H9 (cell line): ENCODE results near the gene THSD4. TPM values are rescaled to one million over a fixed set of nuclear protein-coding genes. Genes with fewer than 3 reads are reported as not detected.

Experiments used
- DNase-seq: peaks from one replicate; pipeline ENCODE4 v3.0.0-alpha.2; 2017
- H2AFZ ChIP-seq: one replicate; pipeline ENCODE4 v1.6.1; 2013; ENCODE audit warnings: mild to moderate bottlenecking, low read length, control low read depth, moderate library complexity
- H2AK5ac ChIP-seq: 2 replicates; pipeline ENCODE4 v1.6.1; 2013; ENCODE audit warnings: low read length, control low read depth, mixed read lengths; ENCODE audit not compliant: insufficient read length
- H2BK120ac ChIP-seq: one replicate; pipeline ENCODE4 v1.6.1; 2013; ENCODE audit warnings: low read depth, mild to moderate bottlenecking, low read length, control low read depth, inconsistent platforms; ENCODE audit not compliant: poor library complexity, severe bottlenecking
- H2BK12ac ChIP-seq: 2 replicates; pipeline ENCODE4 v1.6.1; 2013; ENCODE audit warnings: low read length, control low read depth, mixed read lengths, low read depth; ENCODE audit not compliant: insufficient read length
- H2BK15ac ChIP-seq: 2 replicates; pipeline ENCODE4 v1.6.1; 2013; ENCODE audit warnings: low read depth, low read length, control low read depth
- H2BK20ac ChIP-seq: one replicate; pipeline ENCODE4 v1.6.1; 2013; ENCODE audit warnings: low read depth, mild to moderate bottlenecking, low read length, control low read depth, inconsistent platforms; ENCODE audit not compliant: poor library complexity, severe bottlenecking
- H2BK5ac ChIP-seq: 2 replicates; pipeline ENCODE4 v1.6.1; 2013; ENCODE audit warnings: low read length, control low read depth, mixed read lengths; ENCODE audit not compliant: insufficient read length
- H3K14ac ChIP-seq: 2 replicates; pipeline ENCODE4 v1.6.1; 2013; ENCODE audit warnings: low read length, control low read depth; ENCODE audit not compliant: insufficient read depth
- H3K18ac ChIP-seq: 2 replicates; pipeline ENCODE4 v1.6.1; 2013; ENCODE audit warnings: low read depth, mild to moderate bottlenecking, mixed read lengths, low read length, control low read depth; ENCODE audit not compliant: insufficient read length
- H3K23ac ChIP-seq: 2 replicates; pipeline ENCODE4 v1.6.1; 2013; ENCODE audit warnings: low read length, control low read depth, mixed read lengths, low read depth; ENCODE audit not compliant: insufficient read length
- H3K23me2 ChIP-seq: 2 replicates; pipeline ENCODE4 v1.6.1; 2013; ENCODE audit warnings: low read depth, mild to moderate bottlenecking, mixed read lengths, low read length, control low read depth; ENCODE audit not compliant: insufficient read length, poor library complexity, severe bottlenecking
- H3K27ac ChIP-seq: 2 replicates; pipeline ENCODE4 v1.5.1; 2013; ENCODE audit warnings: low read length, control low read depth, mixed read lengths, low read depth; ENCODE audit not compliant: insufficient read length
- H3K27me3 ChIP-seq: 2 replicates; pipeline ENCODE4 v1.6.1; 2013; ENCODE audit warnings: low read length, control low read depth, inconsistent platforms; ENCODE audit not compliant: insufficient read depth
- H3K4ac ChIP-seq: 2 replicates; pipeline ENCODE4 v1.6.1; 2013; ENCODE audit warnings: low read depth, mild to moderate bottlenecking, control low read depth, inconsistent platforms, low read length, moderate library complexity
- H3K4me1 ChIP-seq: 2 replicates; pipeline ENCODE4 v1.6.1; 2013; ENCODE audit warnings: low read length, control low read depth, inconsistent platforms; ENCODE audit not compliant: insufficient read depth
- H3K4me2 ChIP-seq: 2 replicates; pipeline ENCODE4 v1.6.1; 2013; ENCODE audit warnings: low read length, control low read depth, mixed read lengths; ENCODE audit not compliant: insufficient read length, insufficient read depth
- H3K56ac ChIP-seq: 2 replicates; pipeline ENCODE4 v1.6.1; 2013; ENCODE audit warnings: low read depth, mild to moderate bottlenecking, mixed read lengths, low read length, control low read depth; ENCODE audit not compliant: insufficient read length
- H3K79me1 ChIP-seq: 2 replicates; pipeline ENCODE4 v1.6.1; 2013; ENCODE audit warnings: low read depth, mild to moderate bottlenecking, moderate library complexity, low read length, control low read depth, inconsistent platforms; ENCODE audit not compliant: insufficient read depth, poor library complexity, severe bottlenecking
- H3K79me2 ChIP-seq: 2 replicates; pipeline ENCODE4 v1.6.1; 2013; ENCODE audit warnings: low read length, control low read depth, inconsistent platforms; ENCODE audit not compliant: insufficient read depth
- H3K9ac ChIP-seq: 2 replicates; pipeline ENCODE4 v1.6.1; 2013; ENCODE audit warnings: low read length, control low read depth, mixed read lengths; ENCODE audit not compliant: insufficient read length; ENCODE audit errors: extremely low read depth
- H3K9me3 ChIP-seq: one replicate; pipeline ENCODE4 v1.6.1; 2013; ENCODE audit warnings: low read depth, low read length, inconsistent platforms; ENCODE audit not compliant: control insufficient read depth
- H3T11ph ChIP-seq: one replicate; pipeline ENCODE4 v1.6.1; 2013; ENCODE audit warnings: mild to moderate bottlenecking, low read length, control low read depth, inconsistent platforms
- H4K20me1 ChIP-seq: one replicate; pipeline ENCODE4 v1.6.1; 2013; ENCODE audit not compliant: control insufficient read depth, insufficient read length, insufficient read depth
- H4K5ac ChIP-seq: 2 replicates; pipeline ENCODE4 v1.6.1; 2013; ENCODE audit warnings: low read depth, mild to moderate bottlenecking, mixed read lengths, low read length, control low read depth; ENCODE audit not compliant: insufficient read length
- H4K8ac ChIP-seq: replicated peaks from 2 replicates; pipeline ENCODE4 v1.6.1; 2013; ENCODE audit warnings: low read length, control low read depth, mixed read lengths, low read depth; ENCODE audit not compliant: insufficient read length
- H4K91ac ChIP-seq: 2 replicates; pipeline ENCODE4 v1.6.1; 2013; ENCODE audit warnings: low read depth, mild to moderate bottlenecking, moderate library complexity, mixed read lengths, low read length, control low read depth; ENCODE audit not compliant: insufficient read length
- H3K27ac Mint-ChIP-seq, 3 experiments: 2 replicates in 2 of 3; 3 replicates in 1 of 3; pipeline ENCODE4 v1.8.0; 2020 to 2021; ENCODE audit warnings: mixed read lengths in 3 of 3, mild to moderate bottlenecking in 1 of 3, moderate library complexity in 1 of 3
- H3K27me3 Mint-ChIP-seq: 2 replicates; pipeline ENCODE4 v1.8.0; 2021; ENCODE audit warnings: low read depth, mild to moderate bottlenecking, moderate library complexity, mixed read lengths
- H3K36me3 Mint-ChIP-seq, 3 experiments: 2 replicates in 2 of 3; 3 replicates in 1 of 3; pipeline ENCODE4 v1.8.0; 2020 to 2021; ENCODE audit warnings: low read depth in 3 of 3, mixed read lengths in 3 of 3; ENCODE audit not compliant: insufficient read depth in 1 of 3
- H3K4me1 Mint-ChIP-seq, 2 experiments: 2 replicates each; pipeline ENCODE4 v1.8.0; 2020; ENCODE audit warnings: mixed read lengths in 2 of 2
- H3K4me3 Mint-ChIP-seq, 2 experiments: 2 replicates in 1 of 2; 3 replicates in 1 of 2; pipeline ENCODE4 v1.8.0; 2020 to 2021; ENCODE audit warnings: mild to moderate bottlenecking in 2 of 2, mixed read lengths in 2 of 2, moderate library complexity in 1 of 2
- H3K9me3 Mint-ChIP-seq, 2 experiments: 2 replicates in 1 of 2; 3 replicates in 1 of 2; pipeline ENCODE4 v1.8.0; 2020; ENCODE audit warnings: mild to moderate bottlenecking in 2 of 2, mixed read lengths in 2 of 2, moderate library complexity in 1 of 2
- WGBS: extraction: QIAGEN DNeasy Blood & Tissue Kit; methylation state at CpG from one replicate; pipeline ENCODE4 v1.1.7; 2013; ENCODE audit warnings: missing lambda C conversion rate, low lambda C conversion rate, mixed read lengths; ENCODE audit not compliant: insufficient read length; ENCODE audit errors: extremely low coverage; 5-methylcytosine and 5-hydroxymethylcytosine counted together
- total RNA-seq: library from RNA; stranded (reverse); gene quantifications from 2 replicates; pipeline ENCODE4 v1.2.1, GENCODE V29; 2021
- TF ChIP-seq, protein P1 (sequence below): fragments of 200-600 bp; sonication (generic); conservative IDR thresholded peaks from 3 replicates; pipeline ENCODE4 v1.8.0; 2021; ENCODE audit warnings: antibody characterized with exemption, mild to moderate bottlenecking

Gene THSD4
- total RNA-seq, 1 experiment from 2014 or later = 5.5 TPM

DNA sequence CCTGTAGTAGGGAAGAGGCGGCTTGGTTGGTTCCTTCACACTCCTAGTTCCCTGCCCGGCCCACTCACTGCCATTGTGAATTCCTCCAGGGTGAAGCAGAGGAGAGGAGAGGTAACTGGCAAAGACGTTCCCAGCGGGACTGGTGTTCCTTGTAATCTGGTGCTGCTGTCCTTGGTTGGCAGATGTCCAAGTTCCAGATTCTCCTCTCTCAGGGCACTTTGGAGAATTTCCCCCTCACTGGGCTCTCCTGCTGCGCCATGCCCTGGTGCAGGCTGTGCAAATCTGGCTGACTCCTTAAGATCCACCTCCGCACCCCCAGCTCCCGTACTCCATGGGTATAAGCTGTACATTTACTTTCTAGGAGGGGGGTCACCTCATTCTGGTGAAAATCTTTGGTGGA, 37.3 kb downstream of the THSD4 start:
- no CpG with 5 or more reads among the region's 7 CpGs for WGBS

More for the DNA sequence above, 37.3 kb downstream of the THSD4 start:
- no peaks in the 10 kb centered on the region for H3K27me3 Mint-ChIP-seq
- Histone ChIP-seq H3K4me2 (no peak overlapping the region), H3K9me3 (no peaks in the 10 kb centered on the region), H3K23me2 (no peaks in the 10 kb centered on the region), H3K27ac (no peak overlapping the region), H3K18ac (no peak overlapping the region), H4K5ac (no peak overlapping the region), H2BK15ac (no peak overlapping the region), H3K14ac (no peak overlapping the region), H3K4ac (no peak overlapping the region), H3K79me2 (no peaks in the 10 kb centered on the region; the same call in 1 of the 2 replicates), H3T11ph (no peak overlapping the region), H4K8ac (no peak overlapping the region), H3K27me3 (no peaks in the 10 kb centered on the region), H3K79me1 (no peaks in the 10 kb centered on the region), H2BK20ac (no peak overlapping the region), H2BK12ac (no peak overlapping the region), H3K4me1 (no peaks in the 10 kb centered on the region), H3K23ac (no peak overlapping the region), H3K9ac (no peak overlapping the region), H2BK5ac (no peak overlapping the region), H2AK5ac (no peak overlapping the region), H2AFZ (no peak overlapping the region), H2BK120ac (no peak overlapping the region), H4K91ac (no peak overlapping the region), H3K56ac (no peak overlapping the region), H4K20me1 (no peaks in the 10 kb centered on the region)
- H3K9me3 Mint-ChIP-seq = no peaks in the 10 kb centered on the region; a peak in 1 of 5 replicates
- H3K27ac Mint-ChIP-seq = no peak overlapping the region
- DNase-seq = no peak
- peaks cover 18 to 24% of the 10 kb centered on the region in 2 experiments for H3K4me1 Mint-ChIP-seq
- TF ChIP-seq, protein P1, sequence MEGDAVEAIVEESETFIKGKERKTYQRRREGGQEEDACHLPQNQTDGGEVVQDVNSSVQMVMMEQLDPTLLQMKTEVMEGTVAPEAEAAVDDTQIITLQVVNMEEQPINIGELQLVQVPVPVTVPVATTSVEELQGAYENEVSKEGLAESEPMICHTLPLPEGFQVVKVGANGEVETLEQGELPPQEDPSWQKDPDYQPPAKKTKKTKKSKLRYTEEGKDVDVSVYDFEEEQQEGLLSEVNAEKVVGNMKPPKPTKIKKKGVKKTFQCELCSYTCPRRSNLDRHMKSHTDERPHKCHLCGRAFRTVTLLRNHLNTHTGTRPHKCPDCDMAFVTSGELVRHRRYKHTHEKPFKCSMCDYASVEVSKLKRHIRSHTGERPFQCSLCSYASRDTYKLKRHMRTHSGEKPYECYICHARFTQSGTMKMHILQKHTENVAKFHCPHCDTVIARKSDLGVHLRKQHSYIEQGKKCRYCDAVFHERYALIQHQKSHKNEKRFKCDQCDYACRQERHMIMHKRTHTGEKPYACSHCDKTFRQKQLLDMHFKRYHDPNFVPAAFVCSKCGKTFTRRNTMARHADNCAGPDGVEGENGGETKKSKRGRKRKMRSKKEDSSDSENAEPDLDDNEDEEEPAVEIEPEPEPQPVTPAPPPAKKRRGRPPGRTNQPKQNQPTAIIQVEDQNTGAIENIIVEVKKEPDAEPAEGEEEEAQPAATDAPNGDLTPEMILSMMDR = no peak
- H3K36me3 Mint-ChIP-seq = peaks cover 7 to 10% (median 8%) of the 10 kb centered on the region in 3 experiments; a peak in 5 of 7 replicates
- no peak overlapping the region for H3K4me3 Mint-ChIP-seq
